ENCODE data around the gene WDR43.
A peak's percentile ranks its signal among the peaks of the same experiment; 100 is the strongest.

Gene WDR43

DNA sequence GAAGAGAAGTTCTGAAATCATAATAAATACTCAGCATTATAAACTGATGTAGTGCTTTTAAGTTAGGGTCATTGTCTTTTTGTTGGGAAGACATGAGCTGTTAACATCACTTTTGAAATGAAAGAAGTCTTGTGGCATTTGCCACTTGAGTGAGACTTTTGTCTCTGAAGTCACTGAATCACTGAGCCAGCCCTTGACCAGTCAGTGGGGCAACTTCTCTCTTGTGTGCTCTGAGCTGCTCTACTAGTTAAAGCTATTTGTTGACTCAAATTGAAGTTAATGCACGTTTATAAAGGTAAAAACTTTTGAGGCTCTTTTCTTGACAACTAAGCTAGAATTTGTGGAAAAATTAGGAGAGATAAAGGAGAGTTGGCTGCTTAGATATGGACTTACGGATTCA, 6.7 kb downstream of the WDR43 start:
- no peak for DNase-seq (ENCODE audit: low read depth)
- TF ChIP-seq, protein P1, sequence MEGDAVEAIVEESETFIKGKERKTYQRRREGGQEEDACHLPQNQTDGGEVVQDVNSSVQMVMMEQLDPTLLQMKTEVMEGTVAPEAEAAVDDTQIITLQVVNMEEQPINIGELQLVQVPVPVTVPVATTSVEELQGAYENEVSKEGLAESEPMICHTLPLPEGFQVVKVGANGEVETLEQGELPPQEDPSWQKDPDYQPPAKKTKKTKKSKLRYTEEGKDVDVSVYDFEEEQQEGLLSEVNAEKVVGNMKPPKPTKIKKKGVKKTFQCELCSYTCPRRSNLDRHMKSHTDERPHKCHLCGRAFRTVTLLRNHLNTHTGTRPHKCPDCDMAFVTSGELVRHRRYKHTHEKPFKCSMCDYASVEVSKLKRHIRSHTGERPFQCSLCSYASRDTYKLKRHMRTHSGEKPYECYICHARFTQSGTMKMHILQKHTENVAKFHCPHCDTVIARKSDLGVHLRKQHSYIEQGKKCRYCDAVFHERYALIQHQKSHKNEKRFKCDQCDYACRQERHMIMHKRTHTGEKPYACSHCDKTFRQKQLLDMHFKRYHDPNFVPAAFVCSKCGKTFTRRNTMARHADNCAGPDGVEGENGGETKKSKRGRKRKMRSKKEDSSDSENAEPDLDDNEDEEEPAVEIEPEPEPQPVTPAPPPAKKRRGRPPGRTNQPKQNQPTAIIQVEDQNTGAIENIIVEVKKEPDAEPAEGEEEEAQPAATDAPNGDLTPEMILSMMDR (conservative IDR thresholded peaks at IDR 0.05; ENCODE audit: control insufficient read depth, insufficient read depth, low read depth, low read length): no peak
- H3K4me3 ChIP-seq (ENCODE audit: control insufficient read depth, low read depth, low read length): no peak overlapping the region

DNA sequence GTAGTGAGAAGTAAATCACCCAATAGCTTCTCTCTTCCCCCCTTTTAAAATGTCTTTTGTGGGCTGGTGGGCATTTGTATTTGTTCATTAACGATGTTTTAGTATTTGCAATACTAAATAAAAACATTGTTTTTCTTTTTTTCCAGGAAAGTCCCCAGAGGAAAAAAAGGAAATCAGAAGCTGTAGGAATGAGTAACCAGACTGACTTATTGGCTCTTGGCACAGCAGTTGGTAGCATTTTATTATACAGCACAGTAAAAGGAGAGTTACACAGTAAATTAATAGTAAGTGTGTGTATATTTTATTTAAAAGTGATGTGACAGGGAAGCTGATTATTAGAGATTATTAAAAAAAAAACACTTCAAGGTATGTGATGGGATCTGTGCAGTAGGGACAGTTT, 7.4 kb downstream of the WDR43 start:
- DNase-seq (ENCODE audit: low read depth): peak; percentile 34
- TF ChIP-seq, protein P1 (conservative IDR thresholded peaks at IDR 0.05; ENCODE audit: control insufficient read depth, insufficient read depth, low read depth, low read length): no peak
- H3K4me3 ChIP-seq (ENCODE audit: control insufficient read depth, low read depth, low read length): no peak overlapping the region

DNA sequence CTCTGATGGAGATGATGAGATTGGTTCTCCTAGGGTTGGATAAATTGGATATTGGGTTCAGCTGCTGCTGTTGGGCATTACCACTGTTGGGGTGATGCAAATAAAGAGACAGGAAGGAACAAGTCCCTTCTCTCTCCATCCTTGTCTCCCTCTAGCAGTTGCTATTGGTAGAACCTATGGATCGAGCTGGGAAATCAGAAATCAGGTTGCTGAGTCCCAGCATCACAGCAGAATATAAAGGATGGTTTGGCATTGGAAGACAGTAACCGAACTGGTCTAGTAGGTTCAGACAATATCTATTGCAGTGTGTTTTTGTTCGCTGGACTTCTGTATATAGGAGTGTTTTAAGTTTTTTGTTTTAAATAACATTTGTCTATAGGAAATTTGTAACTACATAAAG, 8.1 kb downstream of the WDR43 start:
- TF ChIP-seq, protein P1 (conservative IDR thresholded peaks at IDR 0.05; ENCODE audit: control insufficient read depth, insufficient read depth, low read depth, low read length): no peak
- no peak overlapping the region for H3K4me3 ChIP-seq (ENCODE audit: control insufficient read depth, low read depth, low read length)
- no peak for DNase-seq (ENCODE audit: low read depth)

DNA sequence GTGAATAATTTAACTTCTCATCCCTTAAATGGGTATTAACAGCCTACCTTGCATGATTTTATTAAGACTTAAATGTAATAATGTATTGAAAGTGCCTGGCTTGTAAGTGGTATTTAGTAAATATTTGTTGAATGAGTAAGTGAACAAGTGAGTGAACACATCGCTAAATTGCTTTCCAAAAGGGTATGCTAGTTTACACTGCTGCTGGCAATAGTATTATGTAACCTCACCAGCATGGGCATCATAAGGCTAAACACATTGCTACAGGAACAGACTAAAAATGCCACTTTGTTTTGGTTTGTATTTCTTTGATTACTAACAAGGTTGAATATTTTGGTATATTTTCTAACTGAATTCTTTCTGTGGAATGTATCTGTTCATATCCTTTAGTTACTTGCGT, 9.8 kb downstream of the WDR43 start:
- peak; percentile 35 for DNase-seq (ENCODE audit: low read depth)
- TF ChIP-seq, protein P1 (conservative IDR thresholded peaks at IDR 0.05; ENCODE audit: control insufficient read depth, insufficient read depth, low read depth, low read length): no peak
- H3K4me3 ChIP-seq (ENCODE audit: control insufficient read depth, low read depth, low read length): no peak overlapping the region

DNA sequence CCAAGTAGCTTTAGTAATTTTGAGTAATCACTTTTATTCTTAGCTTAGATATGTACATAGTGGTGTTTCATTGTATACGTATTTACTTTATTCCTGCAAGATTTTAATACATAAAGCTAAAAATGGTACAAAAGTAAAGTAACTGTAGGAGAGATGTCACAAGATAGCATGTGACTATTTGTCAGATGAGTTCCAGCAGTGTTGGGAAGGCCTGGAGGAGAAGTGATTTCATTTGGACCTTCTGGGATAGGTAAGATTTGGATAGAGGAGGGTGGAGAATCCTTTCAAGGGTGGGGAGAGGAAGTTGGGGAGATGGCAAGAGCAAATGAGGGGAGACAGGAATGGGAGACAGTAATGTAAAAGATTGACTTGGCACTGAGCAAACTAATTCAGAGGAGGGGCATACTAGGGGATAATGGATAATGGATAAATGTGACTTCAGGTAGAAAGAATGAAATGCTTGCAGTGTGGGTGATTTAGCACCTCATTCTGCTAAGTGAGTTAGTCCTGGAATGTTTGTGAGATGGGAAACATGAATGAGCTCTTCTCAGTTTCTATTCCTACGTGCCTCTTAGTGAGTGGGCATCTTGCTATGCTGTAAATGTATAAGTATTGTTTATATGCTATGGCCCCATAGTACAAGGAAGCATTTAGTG, 10.5 kb downstream of the WDR43 start:
- TF ChIP-seq, protein P1 (conservative IDR thresholded peaks at IDR 0.05; ENCODE audit: control insufficient read depth, insufficient read depth, low read depth, low read length): no peak

DNA sequence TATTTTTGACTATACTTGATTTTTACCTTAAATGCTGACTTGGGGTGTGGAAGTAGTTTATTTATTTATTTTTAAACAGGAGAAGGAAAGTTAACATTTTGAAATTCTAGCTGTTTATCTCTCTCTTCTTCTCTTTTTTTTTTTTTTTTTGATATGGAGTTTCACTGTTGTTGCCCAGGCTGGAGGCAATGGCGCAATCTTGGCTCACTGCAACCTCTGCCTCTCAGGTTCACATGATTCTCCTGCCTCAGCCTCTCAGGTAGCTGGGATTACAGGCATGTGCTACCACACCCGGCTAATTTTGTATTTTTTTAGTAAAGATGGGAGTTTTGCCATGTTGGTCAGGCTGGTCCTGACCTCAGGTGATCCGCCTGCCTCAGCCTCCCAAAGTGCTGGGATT, 11.1 kb downstream of the WDR43 start:
- no peak for DNase-seq (ENCODE audit: low read depth)
- H3K4me3 ChIP-seq (ENCODE audit: control insufficient read depth, low read depth, low read length): no peak overlapping the region
- TF ChIP-seq, protein P1 (conservative IDR thresholded peaks at IDR 0.05; ENCODE audit: control insufficient read depth, insufficient read depth, low read depth, low read length): no peak

More for the DNA sequence above, 10.5 kb downstream of the WDR43 start:
- DNase-seq (ENCODE audit: low read depth): no peak
- no peak overlapping the region for H3K4me3 ChIP-seq (ENCODE audit: control insufficient read depth, low read depth, low read length)

DNA sequence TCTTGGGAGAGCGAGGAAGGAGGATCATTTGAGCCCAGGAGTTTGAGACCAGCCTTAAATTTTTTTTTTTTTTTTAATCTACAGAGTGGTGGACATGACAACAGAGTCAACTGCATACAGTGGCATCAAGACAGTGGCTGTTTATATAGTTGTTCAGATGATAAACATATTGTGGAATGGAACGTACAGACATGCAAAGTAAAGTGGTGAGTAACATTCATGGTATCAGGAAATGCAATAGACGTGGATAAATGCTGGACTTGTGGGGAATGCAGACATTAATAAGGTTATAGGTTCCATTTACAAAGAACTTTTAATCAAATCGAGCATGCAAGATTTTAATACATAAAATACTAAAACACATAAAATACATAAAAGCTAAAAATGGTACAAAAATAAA, 11.9 kb downstream of the WDR43 start:
- no peak for DNase-seq (ENCODE audit: low read depth)
- no peak overlapping the region for H3K4me3 ChIP-seq (ENCODE audit: control insufficient read depth, low read depth, low read length)
- TF ChIP-seq, protein P1 (conservative IDR thresholded peaks at IDR 0.05; ENCODE audit: control insufficient read depth, insufficient read depth, low read depth, low read length): no peak
